ENCODE data around the gene SLC66A1.

DNA sequence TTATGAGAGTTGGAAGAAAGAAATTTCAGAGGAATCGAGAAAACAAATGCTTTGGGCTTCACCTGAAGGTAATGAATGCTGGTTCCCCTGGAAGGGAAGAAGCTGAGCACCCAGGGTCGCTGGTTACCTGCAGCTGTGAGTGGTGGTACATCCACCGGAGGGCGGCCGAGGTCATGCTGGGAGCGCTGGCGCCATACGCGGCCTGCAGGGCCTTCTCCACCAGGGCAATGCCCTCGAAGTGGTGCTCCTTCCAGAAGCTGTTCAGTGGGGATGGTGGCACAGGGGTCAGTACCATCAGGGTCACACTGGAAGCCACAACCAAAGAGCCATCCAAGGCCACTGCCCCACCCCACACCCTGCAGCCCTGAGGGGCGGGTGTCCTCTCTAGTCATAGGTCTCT, 43.7 kb upstream of the SLC66A1 start:
- TF ChIP-seq, protein P1, sequence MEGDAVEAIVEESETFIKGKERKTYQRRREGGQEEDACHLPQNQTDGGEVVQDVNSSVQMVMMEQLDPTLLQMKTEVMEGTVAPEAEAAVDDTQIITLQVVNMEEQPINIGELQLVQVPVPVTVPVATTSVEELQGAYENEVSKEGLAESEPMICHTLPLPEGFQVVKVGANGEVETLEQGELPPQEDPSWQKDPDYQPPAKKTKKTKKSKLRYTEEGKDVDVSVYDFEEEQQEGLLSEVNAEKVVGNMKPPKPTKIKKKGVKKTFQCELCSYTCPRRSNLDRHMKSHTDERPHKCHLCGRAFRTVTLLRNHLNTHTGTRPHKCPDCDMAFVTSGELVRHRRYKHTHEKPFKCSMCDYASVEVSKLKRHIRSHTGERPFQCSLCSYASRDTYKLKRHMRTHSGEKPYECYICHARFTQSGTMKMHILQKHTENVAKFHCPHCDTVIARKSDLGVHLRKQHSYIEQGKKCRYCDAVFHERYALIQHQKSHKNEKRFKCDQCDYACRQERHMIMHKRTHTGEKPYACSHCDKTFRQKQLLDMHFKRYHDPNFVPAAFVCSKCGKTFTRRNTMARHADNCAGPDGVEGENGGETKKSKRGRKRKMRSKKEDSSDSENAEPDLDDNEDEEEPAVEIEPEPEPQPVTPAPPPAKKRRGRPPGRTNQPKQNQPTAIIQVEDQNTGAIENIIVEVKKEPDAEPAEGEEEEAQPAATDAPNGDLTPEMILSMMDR (IDR thresholded peaks at IDR 0.05): no peak
- TF ChIP-seq POLR2A (IDR thresholded peaks at IDR 0.05): no peak
